Transverse colon (tissue), 4 donors: Measurements from ENCODE around the gene CDK9. TPM values are rescaled to one million over a fixed set of nuclear protein-coding genes. Genes with fewer than 3 reads are reported as not detected.

Source experiments
- DNase-seq: peaks from one replicate; pipeline ENCODE4 v3.0.0-alpha.2; 2019
- H3K27ac ChIP-seq, 4 donors: fragments of 200-600 bp; sonication (generic); 2 replicates each; pipeline ENCODE4 v1.5.1; 2016 to 2018; ENCODE audit warnings: inconsistent platforms in 4 of 4
- H3K27me3 ChIP-seq: fragments of 200-600 bp; sonication (generic); 2 replicates; pipeline ENCODE4 v1.5.1; 2017; ENCODE audit warnings: inconsistent platforms
- H3K36me3 ChIP-seq, 4 donors: fragments of 200-600 bp; sonication (generic); 2 replicates each; pipeline ENCODE4 v1.5.1; 2017 to 2019; ENCODE audit warnings: inconsistent platforms in 4 of 4
- H3K4me1 ChIP-seq, 4 donors: fragments of 200-600 bp; sonication (generic); 2 replicates each; pipeline ENCODE4 v1.5.1; 2017 to 2020; ENCODE audit warnings: inconsistent platforms in 4 of 4
- H3K4me3 ChIP-seq, 4 donors: fragments of 200-600 bp; sonication (generic); 1 replicate in 1 of 4; 2 replicates in 3 of 4; pipeline versions ENCODE4 v1.5.1 to v1.6.1; 2017 to 2019; ENCODE audit warnings: inconsistent platforms in 4 of 4
- H3K9me3 ChIP-seq, 2 donors: fragments of 200-600 bp; sonication (generic); 2 replicates each; pipeline ENCODE4 v1.5.1; 2017 to 2019; ENCODE audit warnings: inconsistent platforms in 2 of 2
- EP300 ChIP-seq: sonication (generic); formaldehyde crosslinking; IDR thresholded peaks from one replicate; pipeline ENCODE4 v1.6.1; 2017; ENCODE audit warnings: antibody characterized with exemption, low read depth
- POLR2A ChIP-seq: fragments of 450-650 bp; IDR thresholded peaks from one replicate; pipeline ENCODE4 v1.6.1; 2016; ENCODE audit warnings: antibody characterized with exemption, mild to moderate bottlenecking, moderate library complexity
- POLR2AphosphoS5 ChIP-seq, 3 donors: sonication (generic); formaldehyde crosslinking; IDR thresholded peaks; one replicate each; pipeline ENCODE4 v1.6.1; 2016; ENCODE audit warnings: antibody characterized with exemption in 3 of 3
- WGBS, 2 donors: methylation state at CpG; one replicate each; pipeline ENCODE4 v1.1.5; 2018; ENCODE audit warnings: low coverage in 1 of 2; 5-methylcytosine and 5-hydroxymethylcytosine counted together
- in situ Hi-C, 4 donors: fragments of 200-750 bp; cut with MboI; loops; one replicate each; pipeline versions ENCODE4 v1.15.0 to v1.15.1; 2017; ENCODE audit warnings: low sequenced_read_pairs in 3 of 4, low pct_ligation_motif_present in 1 of 4, low pct_unique_long_range_greater_than_20kb in 1 of 4
- intact Hi-C: fragments of 100-400 bp; cut with DNase I; formaldehyde crosslinking; loops from one replicate; pipeline ENCODE4 v1.15.1; 2023; ENCODE audit warnings: low total_unique reads
- total RNA-seq, 4 donors: library from RNA; depleted of rRNA; stranded (reverse); fragments of >200 nt; gene quantifications; one replicate each; pipeline ENCODE4 v1.1.0, GENCODE V29; 2016
- TF ChIP-seq, protein P1 (sequence below), 5 experiments: fragments of 200-600 bp in 3 of 5; fragments of 450-650 bp in 2 of 5; sonication (generic) in 3 of 5; IDR thresholded peaks; 1 replicate in 2 of 5; 2 replicates in 3 of 5; pipeline ENCODE4 v1.5.1; 2016 to 2017; ENCODE audit warnings: antibody characterized with exemption in 5 of 5, inconsistent platforms in 3 of 5, mild to moderate bottlenecking in 2 of 5, moderate library complexity in 1 of 5

The CDK9 gene
- total RNA-seq, 4 donors from 2014 or later: 32.6 to 78.9 (median 49.3) TPM

DNA sequence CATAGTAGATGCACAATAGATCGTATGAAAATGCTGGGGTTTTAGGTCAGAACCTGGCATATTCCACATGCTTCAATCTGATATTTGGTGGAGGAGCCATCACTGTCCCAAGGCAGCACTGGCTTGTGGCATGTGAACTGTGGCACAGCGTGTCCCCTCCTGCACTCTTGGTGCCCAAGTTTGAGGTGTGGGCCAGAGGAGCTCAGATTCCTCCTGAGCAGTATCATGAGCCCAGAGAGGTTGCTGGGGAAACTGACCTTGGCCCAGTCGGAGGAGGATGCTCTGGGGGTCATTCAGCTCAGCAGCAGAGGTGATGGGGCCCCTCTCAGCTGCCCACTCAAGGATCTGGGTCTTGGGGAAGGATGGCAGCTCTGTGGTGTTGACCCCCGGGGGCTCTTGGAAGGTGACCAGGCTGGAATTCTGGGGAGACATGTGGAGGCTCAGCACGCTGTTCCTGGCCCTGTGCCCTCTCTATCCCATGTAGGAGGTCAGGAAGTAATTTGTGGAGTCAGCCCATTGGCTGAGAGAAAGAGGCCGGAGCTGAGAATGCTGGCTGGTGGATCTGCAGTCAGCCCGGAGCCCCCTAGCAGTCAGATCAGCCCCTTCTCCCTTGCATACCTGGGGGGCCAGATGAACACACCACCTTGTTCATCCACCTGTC is 40.5 kb downstream of the CDK9 start:
- TF ChIP-seq POLR2AphosphoS5 (IDR thresholded peaks at IDR 0.05) (no peak), POLR2A (no peak), EP300 (no peak)
- TF ChIP-seq, protein P1, sequence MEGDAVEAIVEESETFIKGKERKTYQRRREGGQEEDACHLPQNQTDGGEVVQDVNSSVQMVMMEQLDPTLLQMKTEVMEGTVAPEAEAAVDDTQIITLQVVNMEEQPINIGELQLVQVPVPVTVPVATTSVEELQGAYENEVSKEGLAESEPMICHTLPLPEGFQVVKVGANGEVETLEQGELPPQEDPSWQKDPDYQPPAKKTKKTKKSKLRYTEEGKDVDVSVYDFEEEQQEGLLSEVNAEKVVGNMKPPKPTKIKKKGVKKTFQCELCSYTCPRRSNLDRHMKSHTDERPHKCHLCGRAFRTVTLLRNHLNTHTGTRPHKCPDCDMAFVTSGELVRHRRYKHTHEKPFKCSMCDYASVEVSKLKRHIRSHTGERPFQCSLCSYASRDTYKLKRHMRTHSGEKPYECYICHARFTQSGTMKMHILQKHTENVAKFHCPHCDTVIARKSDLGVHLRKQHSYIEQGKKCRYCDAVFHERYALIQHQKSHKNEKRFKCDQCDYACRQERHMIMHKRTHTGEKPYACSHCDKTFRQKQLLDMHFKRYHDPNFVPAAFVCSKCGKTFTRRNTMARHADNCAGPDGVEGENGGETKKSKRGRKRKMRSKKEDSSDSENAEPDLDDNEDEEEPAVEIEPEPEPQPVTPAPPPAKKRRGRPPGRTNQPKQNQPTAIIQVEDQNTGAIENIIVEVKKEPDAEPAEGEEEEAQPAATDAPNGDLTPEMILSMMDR (IDR thresholded peaks at IDR 0.05): no peak
- Histone ChIP-seq H3K9me3 (no peaks in the 10 kb centered on the region), H3K27me3 (peaks cover 14% of the 10 kb centered on the region), H3K27ac (no peak overlapping the region), H3K36me3 (no peaks in the 10 kb centered on the region), H3K4me3 (no peak overlapping the region), H3K4me1 (peaks cover 0 to 31% (median 13%) of the 10 kb centered on the region in 4 donors)
- no peak for DNase-seq
- intact Hi-C loops: no loop called here
- in situ Hi-C loops: no loop called here
- 58% methylated on average over 7 of the region's 7 CpGs; no CpG with 5 or more reads in 1 of the 2 donors for WGBS, 2 donors

DNA sequence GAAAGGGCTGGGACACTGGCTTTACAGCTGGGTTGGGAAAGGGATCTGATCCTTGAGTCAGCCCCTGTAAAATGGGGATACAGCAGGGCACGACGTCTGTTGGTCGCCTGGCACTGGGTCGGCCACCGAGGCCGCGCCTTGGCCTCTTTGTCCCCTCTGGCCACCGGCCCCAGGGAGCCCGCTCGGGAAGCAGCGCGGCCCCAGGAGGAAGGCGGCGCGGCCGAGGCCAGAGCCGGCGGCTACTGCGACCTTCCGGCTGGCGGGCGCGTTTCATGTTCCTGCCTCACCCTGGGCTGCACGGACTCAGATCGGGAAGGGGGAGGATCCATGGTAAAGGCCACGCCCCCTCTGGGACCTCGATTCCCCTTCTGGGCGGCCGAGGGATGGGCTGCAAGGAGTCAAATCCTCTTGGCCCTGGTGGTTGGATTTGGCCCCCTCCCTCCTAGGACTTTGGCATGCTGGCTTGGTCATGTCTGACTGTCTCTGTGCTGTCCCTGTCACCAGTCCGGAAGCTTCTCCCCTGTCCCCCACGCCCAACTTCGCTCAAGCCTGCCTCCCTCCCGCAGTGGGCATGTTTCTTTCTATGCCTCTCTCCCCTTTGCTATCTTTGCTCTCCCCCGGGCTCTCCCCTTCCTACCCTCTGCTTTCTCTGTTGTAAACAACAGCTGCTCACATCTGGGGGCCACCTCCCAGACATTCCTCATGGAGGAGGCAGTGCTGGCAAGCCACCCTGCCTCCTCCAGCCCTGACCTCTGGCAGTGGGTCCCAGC is 42.6 kb downstream of the CDK9 start:
- Histone ChIP-seq H3K4me3 (peak overlapping the region in 3 of 4 donors; percentile 6 to 35 (median 12)), H3K9me3 (no peaks in the 10 kb centered on the region), H3K27ac (peak overlapping the region; percentile 73 to 79 (median 77)), H3K27me3 (peaks cover 14% of the 10 kb centered on the region), H3K36me3 (no peaks in the 10 kb centered on the region), H3K4me1 (peaks cover 0 to 42% (median 13%) of the 10 kb centered on the region in 4 donors)
- in situ Hi-C loops (no loop called here), intact Hi-C loops (no loop called here)
- TF ChIP-seq POLR2AphosphoS5 (IDR thresholded peaks at IDR 0.05): peak; percentile 68 to 81 (median 70)
- TF ChIP-seq POLR2A: peak; percentile 57
- TF ChIP-seq EP300: no peak
- TF ChIP-seq, protein P1 (IDR thresholded peaks at IDR 0.05): no peak
- peak; percentile 79 for DNase-seq
- WGBS, 2 donors: 20% methylated on average over 21 of the region's 34 CpGs; no CpG with 5 or more reads in 1 of the 2 donors

DNA sequence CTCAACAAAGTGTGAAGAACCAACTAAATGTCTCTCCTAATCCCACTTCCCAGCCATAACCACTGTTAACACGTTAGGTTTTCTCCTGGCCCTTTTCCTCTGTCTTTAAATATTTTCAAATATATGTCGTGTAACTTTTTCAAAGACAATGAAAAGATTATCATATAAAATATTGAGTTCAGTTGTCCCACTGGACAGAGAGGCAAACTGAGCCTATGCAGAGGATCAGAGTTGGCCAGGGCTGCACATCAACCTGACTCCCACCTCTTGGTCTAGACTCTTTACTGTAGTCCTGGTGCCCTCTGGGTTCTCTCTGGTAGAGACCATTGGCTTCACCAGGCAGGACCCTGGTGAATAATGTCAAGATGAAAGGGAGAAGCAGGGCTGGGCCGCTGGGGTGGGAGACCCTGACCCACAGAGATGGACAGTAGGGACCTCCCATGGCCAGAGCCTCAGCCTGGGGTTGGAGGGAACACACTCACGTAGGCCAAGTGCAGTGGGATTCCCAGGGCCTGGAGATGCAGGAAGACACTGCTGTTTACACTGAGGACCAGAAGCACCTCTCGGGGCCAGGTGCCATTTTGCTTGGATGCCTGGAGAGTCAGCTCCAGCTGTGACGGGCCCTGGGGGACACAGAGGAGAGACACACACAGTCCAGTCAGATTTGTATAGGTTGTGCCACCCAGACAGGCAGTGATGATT is 43.5 kb downstream of the CDK9 start:
- WGBS, 2 donors: 58 to 74% methylated on average over 3 to 6 of the region's 6 CpGs
- peaks cover 0 to 46% (median 13%) of the 10 kb centered on the region in 4 donors for H3K4me1 ChIP-seq
- H3K36me3 ChIP-seq: no peaks in the 10 kb centered on the region
- TF ChIP-seq, protein P1 (IDR thresholded peaks at IDR 0.05): no peak
- no peak for TF ChIP-seq POLR2A
- no peak overlapping the region for H3K4me3 ChIP-seq
- H3K27me3 ChIP-seq: peaks cover 14% of the 10 kb centered on the region
- intact Hi-C loops: no loop called here
- no peak for DNase-seq
- in situ Hi-C loops: no loop called here
- no peaks in the 10 kb centered on the region for H3K9me3 ChIP-seq
- peak overlapping the region; percentile 73 to 79 (median 77) for H3K27ac ChIP-seq

GRCh38 chr9:127832248-127832647 is 46.4 kb downstream of the CDK9 start:
- peaks cover 5% of the 10 kb centered on the region for H3K27me3 ChIP-seq
- no peak for DNase-seq
- no peak for TF ChIP-seq POLR2AphosphoS5 (IDR thresholded peaks at IDR 0.05)
- TF ChIP-seq POLR2A: no peak
- TF ChIP-seq, protein P1 (IDR thresholded peaks at IDR 0.05): no peak
- peaks cover 6 to 56% (median 23%) of the 10 kb centered on the region in 4 donors for H3K4me1 ChIP-seq
- H3K36me3 ChIP-seq: no peaks in the 10 kb centered on the region
- H3K4me3 ChIP-seq: no peak overlapping the region
- no peaks in the 10 kb centered on the region for H3K9me3 ChIP-seq
- in situ Hi-C loops: no loop called here
- 78% methylated on average over 3 to 7 of the region's 7 CpGs for WGBS, 2 donors
- H3K27ac ChIP-seq: peak overlapping the region; percentile 17 to 84 (median 74)
- intact Hi-C loops: no loop called here
